NCI-H2029 treated with DMSO at 0.1 percent for 48 hours (cell line): Measurements from ENCODE around the gene FCN2.

ENCODE experiments used
- DNase-seq: peaks from one replicate; lab custom pipeline; 2025; lab: John Stamatoyannopoulos, UW

FCN2 gene

GRCh38 chr9:134869554-134870300, 10.9 kb upstream of the FCN2 start:
- DNase-seq = no peak

- no peak for DNase-seq
Measured at GRCh38 chr9:134870301-134870694, 10.3 kb upstream of the FCN2 start.

GRCh38 chr9:134870746-134871662, 9.6 kb upstream of the FCN2 start:
- DNase-seq = no peak

- DNase-seq = no peak
Measured at GRCh38 chr9:134871697-134872340, 8.8 kb upstream of the FCN2 start.

GRCh38 chr9:134872482-134873231, 8.0 kb upstream of the FCN2 start:
- no peak for DNase-seq

GRCh38 chr9:134875371-134875770, 5.2 kb upstream of the FCN2 start:
- no peak for DNase-seq

- no peak for DNase-seq
Measured at GRCh38 chr9:134877541-134877940, 3.1 kb upstream of the FCN2 start.

- no peak for DNase-seq
Measured at GRCh38 chr9:134879664-134880483, 736 bp upstream of the FCN2 start.

- no peak for DNase-seq
Measured at GRCh38 chr9:134881313-134881670, 682 bp downstream of the FCN2 start.

GRCh38 chr9:134882204-134882785, 1.7 kb downstream of the FCN2 start:
- no peak for DNase-seq

- DNase-seq = no peak
Measured at GRCh38 chr9:134883040-134883782, 2.6 kb downstream of the FCN2 start.

- DNase-seq = no peak
Measured at GRCh38 chr9:134884492-134884891, 3.9 kb downstream of the FCN2 start.

- DNase-seq = no peak
Measured at GRCh38 chr9:134885001-134885678, 4.5 kb downstream of the FCN2 start.

GRCh38 chr9:134885679-134886412, 5.2 kb downstream of the FCN2 start:
- DNase-seq = no peak

GRCh38 chr9:134886413-134886913, 5.9 kb downstream of the FCN2 start:
- no peak for DNase-seq

GRCh38 chr9:134887219-134887618, 6.6 kb downstream of the FCN2 start:
- no peak for DNase-seq

GRCh38 chr9:134887686-134888602, 7.3 kb downstream of the FCN2 start:
- no peak for DNase-seq
